Middle frontal gyrus (tissue), 1 donor: ENCODE measurements around the gene HBS1L.
"Not testable (repeated sequence)": the region's sequence is repeated elsewhere in the genome, so short reads cannot be mapped to it uniquely, and the experiment has no call there.

Source experiments
- DNase-seq: peaks from one replicate; pipeline ENCODE4 v3.0.0-alpha.2; 2015; ENCODE audit warnings: low spot score; ENCODE audit errors: extremely low spot score

The HBS1L gene

DNA sequence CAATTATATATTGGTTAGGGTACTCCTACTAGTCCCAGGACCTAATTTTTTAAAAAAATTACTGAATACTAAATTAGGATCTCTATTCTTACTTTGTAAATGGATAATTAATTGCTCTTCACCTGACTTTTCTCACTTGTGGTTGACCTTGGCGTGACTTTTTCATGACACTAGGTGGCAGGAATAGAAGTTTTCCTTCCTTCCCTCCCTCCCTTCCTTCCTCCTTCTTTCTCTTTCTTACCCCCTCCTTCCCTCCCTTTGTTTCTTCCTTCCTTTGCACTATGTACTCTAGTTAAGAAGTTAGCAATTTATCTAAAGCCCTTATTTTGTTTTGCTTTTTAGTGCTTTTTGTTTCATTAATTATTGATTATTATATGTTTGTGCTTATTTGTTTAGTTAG, 20.4 kb upstream of the HBS1L start:
- no peak for DNase-seq

DNA sequence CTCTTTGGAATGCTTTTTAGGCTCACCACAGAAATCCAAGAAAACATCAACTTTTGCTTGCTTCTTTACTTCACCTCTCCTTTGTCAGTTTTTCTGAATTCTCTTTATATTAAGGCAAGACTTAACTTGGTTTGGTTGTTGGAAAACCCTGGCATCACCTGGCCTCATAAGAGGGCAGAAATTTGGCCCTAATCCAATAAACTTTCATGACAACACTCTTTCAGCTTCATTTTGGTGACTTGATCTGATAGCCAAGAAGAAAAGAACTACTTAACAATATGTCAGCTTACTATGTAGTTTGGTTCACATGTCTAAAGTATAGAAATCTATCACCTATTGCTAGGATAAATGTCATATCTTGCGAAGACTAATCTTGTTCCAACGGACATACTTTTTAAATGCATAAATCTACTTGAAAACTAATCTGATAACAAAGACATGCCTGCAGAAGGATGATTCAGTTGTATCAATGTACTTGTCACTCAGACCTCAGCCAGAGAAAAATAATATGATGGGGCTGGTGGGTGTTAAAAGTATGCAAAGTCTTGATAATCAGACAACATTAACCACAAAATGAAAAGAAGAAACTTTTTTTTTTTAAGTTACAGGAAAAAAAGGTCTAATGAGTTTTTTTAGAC, 19.3 kb upstream of the HBS1L start:
- no peak for DNase-seq

DNA sequence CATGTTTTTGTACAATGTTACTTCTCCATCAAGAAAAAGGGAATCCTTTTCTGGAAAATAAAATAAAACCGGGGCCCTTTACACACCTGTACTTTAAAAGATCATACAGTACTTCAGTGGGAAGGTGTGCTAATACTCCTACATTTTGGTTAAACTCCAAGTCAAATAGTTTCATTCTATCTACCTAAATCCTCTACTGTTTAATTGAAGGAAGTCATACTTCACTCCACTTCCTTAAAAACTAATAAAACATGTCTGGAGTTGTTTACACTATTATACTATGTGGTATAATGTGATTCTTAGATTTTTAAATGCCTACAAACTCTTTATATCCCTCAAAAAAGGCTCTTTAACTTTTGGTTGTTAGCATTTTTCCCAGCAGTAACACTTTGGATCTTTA, 18.6 kb upstream of the HBS1L start:
- DNase-seq = no peak

DNA sequence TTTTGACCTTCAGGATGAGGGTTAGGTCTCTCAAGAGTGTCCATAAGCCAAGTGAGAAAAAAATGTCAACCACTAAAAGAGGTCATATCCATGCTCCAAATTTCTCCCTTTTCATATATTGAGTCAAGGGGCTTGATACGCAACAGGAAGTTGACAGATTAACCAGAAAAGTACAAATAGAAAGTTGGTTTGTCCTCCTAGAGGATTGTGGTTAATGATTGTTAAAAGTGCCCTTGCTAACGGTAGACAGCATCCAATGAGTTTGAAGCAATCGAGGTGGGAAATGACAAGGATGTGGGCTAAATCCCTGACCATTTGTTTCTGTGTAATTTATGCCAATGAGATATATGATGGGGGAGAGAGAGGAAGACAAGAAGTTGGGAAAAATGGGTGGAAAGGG, 18.1 kb upstream of the HBS1L start:
- no peak for DNase-seq

DNA sequence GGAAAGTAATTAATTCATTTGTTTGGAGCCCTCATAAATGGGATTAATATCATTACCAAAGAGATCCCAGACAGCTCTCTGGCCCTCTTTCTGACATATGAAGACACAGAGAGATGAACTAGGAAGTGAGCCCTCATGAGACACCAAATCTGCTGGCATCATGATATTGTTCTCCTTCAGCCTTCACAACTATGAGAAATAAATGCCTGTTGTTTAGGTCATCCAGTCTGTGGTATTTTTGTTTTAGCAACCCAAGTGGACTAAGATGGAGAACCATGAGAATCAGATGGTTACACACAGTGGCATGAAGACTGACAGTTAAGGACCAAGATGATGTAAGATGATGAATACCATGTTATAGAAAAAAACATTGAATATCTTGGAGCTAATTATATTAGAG, 16.9 kb upstream of the HBS1L start:
- DNase-seq = no peak

DNA sequence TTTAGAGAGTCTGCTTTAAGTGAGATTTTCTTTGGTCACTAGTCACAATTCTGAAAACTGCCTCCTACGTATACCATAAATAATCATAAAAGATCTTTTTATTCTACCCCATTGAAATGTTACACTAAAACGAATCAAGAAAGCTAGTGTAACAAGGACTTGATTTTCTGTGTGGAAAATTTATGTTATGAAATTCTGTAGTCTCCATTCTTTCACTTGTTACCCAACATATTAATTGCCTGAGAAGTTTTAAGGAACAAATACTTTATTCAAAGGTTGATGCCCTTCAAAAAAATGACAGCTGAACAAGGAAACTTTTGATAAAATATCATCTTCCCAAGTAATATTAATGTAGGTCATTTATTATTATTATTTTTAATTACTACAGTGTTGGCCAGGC, 13.3 kb upstream of the HBS1L start:
- no peak for DNase-seq

DNA sequence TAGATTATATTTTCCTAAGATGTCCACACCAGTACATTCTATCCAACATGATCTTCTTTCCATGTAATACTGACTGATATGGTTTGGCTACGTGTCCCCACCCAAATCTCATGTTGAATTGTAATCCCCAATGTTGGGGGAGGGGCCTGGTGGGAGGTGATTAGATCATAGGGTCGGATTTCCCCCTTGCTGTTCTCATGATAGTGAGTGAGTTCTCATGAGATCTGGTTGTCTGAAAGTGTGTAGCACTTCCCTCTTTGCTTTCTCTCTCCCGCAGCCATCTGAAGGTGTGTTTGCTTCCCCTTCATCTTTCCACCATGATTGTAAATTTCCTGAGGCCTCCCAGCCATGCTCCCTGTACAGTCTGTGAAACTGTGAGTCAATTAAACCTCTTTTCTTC, 12.2 kb upstream of the HBS1L start:
- DNase-seq = no peak

DNA sequence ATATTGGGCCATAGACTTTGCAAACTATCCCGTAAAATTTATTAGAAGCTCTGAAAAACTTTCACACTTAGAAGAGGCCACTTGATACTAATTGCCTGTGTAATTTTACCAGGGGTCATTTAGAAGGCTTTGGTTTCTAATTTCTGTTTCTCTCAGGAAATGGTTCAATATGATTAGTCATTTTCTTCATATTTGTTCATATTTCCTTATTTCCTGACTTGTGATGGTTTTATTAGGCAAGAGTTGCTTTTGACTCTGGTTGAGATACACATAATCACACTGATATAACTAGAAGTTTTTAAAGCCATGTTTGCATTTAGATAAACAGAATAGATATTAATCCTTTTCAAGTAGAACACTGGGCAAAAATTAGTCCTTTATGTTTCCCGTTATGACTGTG, 11.8 kb upstream of the HBS1L start:
- DNase-seq = no peak

DNA sequence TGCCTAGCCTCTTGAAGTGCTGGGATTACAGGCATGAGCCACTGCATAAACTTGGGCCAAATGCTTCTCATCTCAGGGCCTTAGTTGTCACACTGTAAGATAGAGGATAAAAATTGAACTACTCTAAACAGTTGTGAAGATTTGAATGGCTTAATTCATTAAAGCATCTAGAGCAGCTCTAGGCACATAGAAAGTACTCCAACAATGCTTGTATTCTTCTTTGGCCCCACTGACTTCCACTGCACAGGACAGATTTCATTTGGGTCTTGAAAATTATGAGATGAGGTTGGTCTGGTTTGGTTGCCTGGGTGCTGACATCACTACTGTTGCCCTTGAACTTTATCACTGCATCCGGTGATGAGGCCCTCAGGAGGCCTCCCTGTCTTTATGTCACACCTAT, 10.0 kb upstream of the HBS1L start:
- DNase-seq = no peak

DNA sequence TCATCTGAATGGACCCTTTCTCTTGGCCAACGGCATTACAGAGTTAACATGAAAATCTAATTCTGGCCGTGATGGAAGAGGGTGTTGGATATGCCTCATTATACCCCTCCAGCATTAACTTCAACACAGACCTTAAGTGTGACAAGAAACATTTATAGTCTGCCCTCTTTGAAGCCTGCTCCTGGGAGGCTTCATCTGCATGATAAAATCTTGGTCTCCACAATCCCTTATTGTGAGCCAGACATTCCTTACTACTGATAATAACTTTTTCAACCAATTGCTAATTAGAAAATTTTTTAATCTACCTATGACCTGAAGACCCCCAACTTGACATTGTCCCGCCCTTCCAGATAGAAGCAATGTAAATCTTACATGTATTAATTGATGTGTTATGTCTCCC, 9.3 kb upstream of the HBS1L start:
- DNase-seq = no peak

DNA sequence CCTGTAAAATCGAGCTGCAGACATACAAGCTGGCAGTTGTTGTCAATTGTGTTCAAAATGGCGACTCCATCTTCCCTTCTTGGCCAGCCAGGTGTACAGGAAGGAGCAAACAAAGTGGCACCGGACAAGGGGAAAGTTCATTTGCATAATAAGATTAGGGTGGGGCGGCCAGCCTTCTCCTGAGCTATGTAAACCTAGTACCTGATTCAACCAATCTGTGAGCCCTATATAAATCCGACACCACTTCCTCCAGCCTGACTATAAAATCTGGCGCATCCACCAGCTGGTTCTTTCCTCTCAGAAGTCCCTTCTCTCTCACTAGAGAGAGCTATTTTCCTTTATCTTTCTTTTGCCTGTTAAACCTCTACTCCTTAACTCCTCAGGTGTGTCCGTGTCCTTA, 8.1 kb upstream of the HBS1L start:
- DNase-seq = no peak

DNA sequence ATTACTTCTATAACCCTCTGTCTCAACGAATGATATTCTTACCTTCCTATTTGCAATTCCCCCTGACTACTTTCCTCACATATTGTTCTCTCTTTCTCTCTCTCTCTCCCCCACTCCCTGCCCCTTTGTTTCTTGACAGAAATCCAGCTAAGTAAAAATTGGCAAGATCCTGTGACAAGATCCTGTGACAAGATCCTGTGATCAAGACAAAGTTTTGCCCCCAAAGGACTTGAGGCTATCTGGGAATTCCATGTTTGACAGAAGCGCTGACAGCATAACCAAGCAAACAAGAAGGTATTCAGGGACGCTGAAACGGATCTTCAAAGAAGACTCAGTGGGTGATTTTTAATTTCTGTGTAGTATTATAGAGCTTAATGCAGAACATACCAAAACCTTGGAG, 5.5 kb upstream of the HBS1L start:
- DNase-seq = no peak

DNA sequence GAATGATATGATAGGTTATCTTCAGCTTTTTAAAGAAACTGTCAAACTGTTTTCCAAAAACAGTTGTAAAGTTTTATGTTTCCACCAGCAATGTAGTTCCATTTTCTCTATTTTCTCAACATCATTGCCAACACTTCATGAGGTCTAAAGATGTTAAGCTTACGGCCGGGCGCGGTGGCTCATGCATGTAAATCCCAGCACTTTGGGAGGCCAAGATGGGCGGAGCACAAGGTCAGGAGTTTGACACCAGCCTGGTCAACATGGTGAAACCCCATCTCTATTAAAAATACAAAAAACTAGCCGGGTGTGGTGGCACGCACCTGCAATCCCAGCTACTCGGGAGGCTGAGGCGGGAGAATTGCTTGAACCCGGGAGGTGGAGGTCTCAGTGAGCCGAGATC, 3.7 kb upstream of the HBS1L start:
- not testable (repeated sequence) for DNase-seq

DNA sequence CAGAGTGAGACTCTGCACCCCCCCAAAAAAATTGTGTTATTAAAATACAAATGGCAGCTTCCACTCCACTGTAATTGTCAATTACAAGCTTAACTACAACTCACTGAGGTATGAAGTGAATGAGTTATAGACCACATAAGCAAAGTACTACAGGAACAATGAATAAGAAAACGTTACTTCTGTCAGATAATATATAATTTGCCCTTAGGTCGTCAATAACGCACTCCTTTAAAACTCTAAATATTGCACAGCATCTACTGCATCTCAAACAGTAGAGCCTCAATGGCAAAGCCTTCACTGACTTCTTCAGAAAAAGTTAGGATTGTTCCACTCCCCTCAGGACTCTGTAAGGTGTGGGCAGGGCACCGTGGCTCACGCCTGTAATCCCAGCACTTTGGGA, 2.0 kb upstream of the HBS1L start:
- DNase-seq = no peak

DNA sequence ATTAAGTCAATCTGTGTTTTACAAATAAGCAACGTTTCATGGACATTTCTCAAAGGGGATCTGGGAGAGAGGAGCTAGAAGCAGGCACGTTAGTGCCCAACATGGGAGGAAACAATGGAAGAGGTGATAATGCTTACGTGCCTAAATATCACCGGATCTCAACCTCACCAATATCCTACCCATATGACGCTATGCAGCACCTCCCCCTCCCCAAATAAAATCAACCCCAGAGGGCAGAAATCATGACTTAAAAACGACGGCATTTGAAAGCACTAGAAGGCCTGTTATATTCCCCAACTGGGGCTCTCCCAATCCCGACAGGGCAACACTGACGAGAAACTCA, 425 bp downstream of the HBS1L start:
- DNase-seq = no peak

DNA sequence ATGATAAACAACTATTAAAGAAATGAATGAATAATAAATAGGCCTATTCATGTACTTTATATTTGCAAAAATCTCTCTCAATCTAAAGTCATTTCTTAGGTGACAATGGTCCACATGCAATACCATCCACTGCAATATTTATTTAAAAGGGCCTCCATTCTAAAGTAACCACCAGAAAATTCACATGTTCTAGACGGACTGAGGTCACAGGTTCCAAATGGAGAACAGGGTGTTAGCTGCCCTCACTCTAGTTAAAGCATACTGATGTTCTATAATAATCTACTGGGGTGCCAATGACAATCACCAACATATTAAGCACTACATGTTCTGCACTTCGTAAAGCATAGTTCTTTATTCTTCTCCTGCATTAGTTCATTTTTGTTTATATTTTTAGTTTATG, 1.2 kb downstream of the HBS1L start:
- DNase-seq = no peak

DNA sequence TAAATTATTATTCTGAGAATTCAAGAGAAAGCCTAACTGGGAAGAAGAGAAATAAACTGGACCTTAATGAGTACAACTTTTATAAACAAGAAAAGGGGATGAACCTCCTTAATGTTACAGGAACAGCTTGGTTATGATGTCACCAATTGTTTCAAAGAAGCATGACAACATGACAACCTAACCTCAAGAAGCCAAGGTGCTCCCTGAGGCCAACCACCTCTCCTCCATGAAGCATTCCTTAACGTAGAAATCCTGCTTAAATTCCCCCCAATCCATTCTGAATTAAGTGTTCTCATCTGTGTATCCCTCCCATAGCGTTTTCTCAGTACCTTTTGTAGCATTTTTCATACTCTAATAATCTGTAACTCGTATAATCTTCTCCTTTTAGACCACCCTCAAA, 1.7 kb downstream of the HBS1L start:
- no peak for DNase-seq

DNA sequence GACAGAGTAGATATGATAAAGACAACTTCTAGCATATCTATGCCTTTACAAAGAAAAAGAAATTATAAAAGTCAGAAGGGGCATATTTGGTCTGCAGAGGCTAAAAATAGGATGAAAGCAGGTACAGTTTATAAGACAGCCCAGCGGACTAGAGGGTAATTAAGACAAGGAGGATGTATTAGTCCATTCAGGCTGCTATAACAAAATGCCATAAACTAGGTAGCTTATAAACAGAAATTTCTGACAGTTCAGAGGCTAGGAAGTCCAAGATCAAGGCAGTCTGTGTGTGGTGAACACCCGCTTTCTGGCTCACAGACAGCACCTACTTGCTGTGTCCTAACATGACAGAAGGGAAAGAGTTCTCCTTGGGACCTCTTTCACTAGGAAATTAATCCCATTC, 5.7 kb downstream of the HBS1L start:
- DNase-seq = no peak

DNA sequence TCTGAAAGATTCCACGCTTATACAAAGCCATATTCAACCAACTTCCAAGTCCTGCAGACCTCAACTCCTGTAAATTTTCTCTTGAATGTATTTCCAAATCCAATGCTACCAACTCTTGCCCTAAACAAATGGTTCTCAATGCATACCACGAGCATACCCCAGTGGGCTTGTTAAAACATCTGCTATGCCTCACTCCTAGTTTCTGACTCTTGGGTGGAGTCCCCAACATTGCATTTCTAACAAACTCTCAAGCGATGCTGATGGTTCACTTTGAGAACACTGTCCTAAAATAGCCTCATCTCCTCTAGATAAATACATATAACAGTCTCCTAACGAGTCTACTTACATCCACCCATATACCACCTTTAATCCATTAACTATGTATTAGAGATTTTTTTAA, 7.3 kb downstream of the HBS1L start:
- DNase-seq = no peak

DNA sequence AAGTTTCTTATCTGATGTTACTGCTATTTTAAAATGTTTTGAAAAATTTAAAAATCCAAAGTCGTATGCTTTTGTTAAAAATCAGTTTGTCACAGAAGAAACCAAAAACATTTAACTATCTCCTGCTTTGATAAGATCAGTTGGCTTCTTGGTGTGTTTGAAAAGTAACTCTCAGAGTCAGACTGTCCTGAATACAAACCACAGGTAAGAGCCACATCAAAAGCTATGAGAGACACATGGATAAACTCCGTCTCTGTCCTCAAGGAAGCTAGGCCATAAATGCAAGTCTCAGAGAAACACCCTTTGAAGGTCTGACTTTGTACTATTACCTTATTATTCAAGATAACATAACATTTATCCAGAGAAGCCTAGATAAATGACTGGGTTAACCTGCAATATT, 7.7 kb downstream of the HBS1L start:
- no peak for DNase-seq

DNA sequence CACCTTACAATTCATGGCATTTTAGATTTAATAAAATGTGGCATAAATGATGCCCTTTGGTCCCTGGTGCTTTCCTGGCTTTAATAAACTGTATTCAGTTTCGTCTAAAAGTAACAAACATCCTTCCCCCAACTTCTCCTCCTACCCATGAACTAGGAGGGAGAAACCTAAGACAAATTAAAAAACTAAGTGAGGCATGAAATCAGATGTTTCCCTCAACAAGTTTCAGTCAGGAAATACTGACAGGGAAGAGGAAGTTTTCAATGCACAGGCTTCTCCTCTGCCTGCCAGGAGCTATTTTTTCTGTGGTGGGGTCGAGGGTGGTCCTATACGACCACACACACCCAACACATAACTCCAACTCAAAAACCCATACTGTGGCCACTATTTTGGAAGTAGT, 10.0 kb downstream of the HBS1L start:
- DNase-seq = no peak

DNA sequence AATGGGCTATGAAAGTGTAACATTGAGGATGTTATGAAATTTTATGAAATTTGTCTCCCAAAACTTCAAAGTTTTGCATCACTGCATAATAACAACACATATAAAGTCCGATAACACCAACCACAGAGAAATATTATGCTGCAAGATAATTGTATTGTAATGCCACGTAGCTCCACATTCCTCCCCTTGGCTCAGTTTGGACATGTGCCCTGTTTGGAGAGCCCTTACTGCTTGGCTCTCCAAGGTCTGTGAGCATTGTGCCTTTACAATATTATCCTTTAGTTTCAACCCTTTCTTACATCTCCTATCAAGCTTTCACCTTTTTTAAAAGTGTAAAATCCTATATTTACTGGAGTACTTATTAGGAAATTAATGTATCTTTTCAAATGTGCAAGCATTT, 10.8 kb downstream of the HBS1L start:
- no peak for DNase-seq

DNA sequence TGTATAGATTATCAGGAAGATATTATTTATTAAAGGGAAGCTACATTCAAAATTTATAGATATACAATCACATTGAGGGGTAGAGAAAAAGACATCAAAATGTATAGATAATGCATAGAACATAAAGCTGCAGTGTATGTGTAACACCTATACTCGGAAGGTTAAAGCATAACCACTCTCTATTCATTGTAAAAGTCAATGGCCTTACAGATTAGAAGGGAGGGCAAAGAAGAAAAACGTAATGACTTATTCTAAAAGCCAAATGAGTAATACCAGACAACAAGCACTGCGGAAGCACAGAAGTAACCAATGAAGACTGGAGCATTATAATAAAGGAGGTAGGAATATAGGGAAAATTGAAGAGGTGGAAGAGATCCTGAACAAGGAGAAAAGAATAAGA, 11.3 kb downstream of the HBS1L start:
- DNase-seq = no peak

DNA sequence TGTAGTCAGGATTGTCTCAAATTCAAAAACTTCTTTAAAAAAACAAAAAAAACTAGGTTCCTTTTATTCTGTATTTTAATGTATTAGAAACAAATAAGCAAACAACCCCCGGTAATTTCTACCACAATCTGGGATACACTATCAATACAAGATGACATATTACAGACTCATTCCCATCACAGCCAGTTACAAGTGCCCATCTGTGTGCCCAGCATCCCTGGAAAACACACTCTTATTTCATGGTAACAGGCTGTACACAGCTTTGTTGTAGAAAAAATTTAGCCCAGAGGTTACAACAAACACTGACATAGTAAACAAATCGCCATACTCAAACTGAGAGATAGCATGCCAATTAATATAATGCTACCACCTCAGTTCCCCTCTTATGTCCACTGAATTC, 16.3 kb downstream of the HBS1L start:
- DNase-seq = no peak
